Ishikawa (cell line): ENCODE data around the gene PHRF1.

Source experiments
- CEBPB ChIP-seq: IDR thresholded peaks from 2 replicates; pipeline ENCODE4 v1.6.1; 2012
- CREB1 ChIP-seq: IDR thresholded peaks from 2 replicates; pipeline ENCODE4 v1.6.1; 2012; ENCODE audit warnings: low read depth
- EGR1 ChIP-seq: IDR thresholded peaks from 2 replicates; pipeline ENCODE4 v1.6.1; 2012
- EP300 ChIP-seq: IDR thresholded peaks from 2 replicates; pipeline ENCODE4 v1.6.1; 2012; ENCODE audit warnings: borderline replicate concordance
- FOXM1 ChIP-seq: IDR thresholded peaks from 2 replicates; pipeline ENCODE4 v1.6.1; 2012; ENCODE audit warnings: low read depth, borderline replicate concordance
- NFIC ChIP-seq: IDR thresholded peaks from 2 replicates; pipeline ENCODE4 v1.6.1; 2012
- RAD21 ChIP-seq: IDR thresholded peaks from 2 replicates; pipeline ENCODE4 v1.6.1; 2012; ENCODE audit warnings: low read depth
- TAF1 ChIP-seq: IDR thresholded peaks from 2 replicates; pipeline ENCODE4 v1.6.1; 2012; ENCODE audit warnings: low read depth, mild to moderate bottlenecking
- TCF12 ChIP-seq: IDR thresholded peaks from 2 replicates; pipeline ENCODE4 v1.6.1; 2012; ENCODE audit warnings: low read depth
- TEAD4 ChIP-seq: IDR thresholded peaks from 2 replicates; pipeline ENCODE4 v1.6.1; 2012
- YY1 ChIP-seq: IDR thresholded peaks from 2 replicates; pipeline ENCODE4 v1.6.1; 2012; ENCODE audit warnings: low read depth
- TF ChIP-seq, protein P1 (sequence below): IDR thresholded peaks from 2 replicates; pipeline ENCODE4 v1.6.1; 2012
- TF ChIP-seq, protein P2 (sequence below): IDR thresholded peaks from 2 replicates; pipeline ENCODE4 v1.6.1; 2012; ENCODE audit warnings: low read depth, mild to moderate bottlenecking
- TF ChIP-seq, protein P3 (sequence below): IDR thresholded peaks from 2 replicates; pipeline ENCODE4 v1.6.1; 2012

DNA sequence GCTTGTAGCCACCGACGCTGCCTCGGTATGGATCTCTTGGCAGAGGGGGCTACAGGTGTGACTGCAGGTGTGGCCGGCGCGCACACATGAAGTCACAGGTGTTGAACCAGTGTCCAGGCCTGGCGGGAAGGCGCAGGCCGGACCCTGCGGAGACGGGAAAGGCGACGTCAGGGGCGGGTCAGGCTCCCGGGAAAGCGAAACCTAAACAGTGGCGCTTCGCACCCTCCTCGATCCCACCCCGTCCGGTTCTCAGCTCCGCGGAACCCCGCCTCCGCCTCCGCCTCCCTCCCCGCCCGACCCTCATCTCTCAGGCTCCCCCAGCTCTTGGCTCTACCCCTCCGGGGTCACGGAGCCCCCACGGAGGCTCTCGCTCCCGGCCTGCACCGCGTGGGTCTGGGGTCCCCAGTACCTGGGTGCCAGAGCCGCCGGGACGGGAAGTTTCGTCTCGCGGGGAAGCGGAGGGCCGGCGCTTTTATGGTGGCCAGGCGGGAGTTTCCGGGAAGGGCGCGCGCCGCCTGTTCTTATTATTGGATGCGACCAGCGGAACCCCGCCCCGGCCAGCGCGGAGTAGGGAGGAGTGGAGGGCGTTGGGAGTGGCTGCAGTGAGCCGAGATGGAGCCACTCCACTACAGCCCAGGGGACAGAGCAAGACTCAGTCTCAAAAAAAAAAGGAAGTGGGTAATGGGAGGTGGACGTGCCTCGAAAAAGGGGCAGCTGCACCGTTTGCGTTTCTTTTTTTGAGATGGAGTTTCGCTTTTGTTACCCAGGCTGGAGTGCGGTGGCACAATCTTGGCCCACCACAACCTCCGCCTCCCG, 39.4 kb downstream of the PHRF1 start, which contains the start of gene IRF7:
- TF ChIP-seq NFIC, result no peak
- peak; percentile 47; the same call in 1 of the 2 replicates for TF ChIP-seq EGR1
- TF ChIP-seq, protein P1, sequence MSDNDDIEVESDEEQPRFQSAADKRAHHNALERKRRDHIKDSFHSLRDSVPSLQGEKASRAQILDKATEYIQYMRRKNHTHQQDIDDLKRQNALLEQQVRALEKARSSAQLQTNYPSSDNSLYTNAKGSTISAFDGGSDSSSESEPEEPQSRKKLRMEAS, result peak; percentile 73
- TF ChIP-seq, protein P2, sequence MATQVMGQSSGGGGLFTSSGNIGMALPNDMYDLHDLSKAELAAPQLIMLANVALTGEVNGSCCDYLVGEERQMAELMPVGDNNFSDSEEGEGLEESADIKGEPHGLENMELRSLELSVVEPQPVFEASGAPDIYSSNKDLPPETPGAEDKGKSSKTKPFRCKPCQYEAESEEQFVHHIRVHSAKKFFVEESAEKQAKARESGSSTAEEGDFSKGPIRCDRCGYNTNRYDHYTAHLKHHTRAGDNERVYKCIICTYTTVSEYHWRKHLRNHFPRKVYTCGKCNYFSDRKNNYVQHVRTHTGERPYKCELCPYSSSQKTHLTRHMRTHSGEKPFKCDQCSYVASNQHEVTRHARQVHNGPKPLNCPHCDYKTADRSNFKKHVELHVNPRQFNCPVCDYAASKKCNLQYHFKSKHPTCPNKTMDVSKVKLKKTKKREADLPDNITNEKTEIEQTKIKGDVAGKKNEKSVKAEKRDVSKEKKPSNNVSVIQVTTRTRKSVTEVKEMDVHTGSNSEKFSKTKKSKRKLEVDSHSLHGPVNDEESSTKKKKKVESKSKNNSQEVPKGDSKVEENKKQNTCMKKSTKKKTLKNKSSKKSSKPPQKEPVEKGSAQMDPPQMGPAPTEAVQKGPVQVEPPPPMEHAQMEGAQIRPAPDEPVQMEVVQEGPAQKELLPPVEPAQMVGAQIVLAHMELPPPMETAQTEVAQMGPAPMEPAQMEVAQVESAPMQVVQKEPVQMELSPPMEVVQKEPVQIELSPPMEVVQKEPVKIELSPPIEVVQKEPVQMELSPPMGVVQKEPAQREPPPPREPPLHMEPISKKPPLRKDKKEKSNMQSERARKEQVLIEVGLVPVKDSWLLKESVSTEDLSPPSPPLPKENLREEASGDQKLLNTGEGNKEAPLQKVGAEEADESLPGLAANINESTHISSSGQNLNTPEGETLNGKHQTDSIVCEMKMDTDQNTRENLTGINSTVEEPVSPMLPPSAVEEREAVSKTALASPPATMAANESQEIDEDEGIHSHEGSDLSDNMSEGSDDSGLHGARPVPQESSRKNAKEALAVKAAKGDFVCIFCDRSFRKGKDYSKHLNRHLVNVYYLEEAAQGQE, result no peak
- 0 out of 2 replicates have a peak, but pooled peaks have one; percentile 29 for TF ChIP-seq TEAD4
- no peak for TF ChIP-seq CEBPB
- TF ChIP-seq TCF12, result no peak; the same call in 1 of the 2 replicates
- TF ChIP-seq EP300, result no peak; the same call in 1 of the 2 replicates
- TF ChIP-seq YY1, result peak; percentile 45; the same call in 1 of the 2 replicates
- peak; percentile 51; the same call in 1 of the 2 replicates for TF ChIP-seq TAF1
- TF ChIP-seq, protein P3, sequence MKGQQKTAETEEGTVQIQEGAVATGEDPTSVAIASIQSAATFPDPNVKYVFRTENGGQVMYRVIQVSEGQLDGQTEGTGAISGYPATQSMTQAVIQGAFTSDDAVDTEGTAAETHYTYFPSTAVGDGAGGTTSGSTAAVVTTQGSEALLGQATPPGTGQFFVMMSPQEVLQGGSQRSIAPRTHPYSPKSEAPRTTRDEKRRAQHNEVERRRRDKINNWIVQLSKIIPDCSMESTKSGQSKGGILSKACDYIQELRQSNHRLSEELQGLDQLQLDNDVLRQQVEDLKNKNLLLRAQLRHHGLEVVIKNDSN, result no peak
- no peak for TF ChIP-seq FOXM1
- TF ChIP-seq RAD21, result no peak
- 0 out of 2 replicates have a peak, but pooled peaks have one; percentile 28 for TF ChIP-seq CREB1
